Right lobe of liver (tissue), 6 donors: ENCODE measurements around the gene PDE6B. TPM values are rescaled to one million over a fixed set of nuclear protein-coding genes. Genes with fewer than 3 reads are reported as not detected.

Source experiments
- ATAC-seq, 4 donors: fragments of 200-7000 bp; cut with Tn5 transposase; one replicate each; pipeline ENCODE4 v1.9.1; 2020; ENCODE audit warnings: mild to moderate bottlenecking in 4 of 4, moderate library complexity in 4 of 4
- DNase-seq, 3 donors: peaks; one replicate each; pipeline ENCODE4 v3.0.0-alpha.2; 2020
- H3K27ac ChIP-seq, 3 donors: fragments of 200-600 bp; one replicate each; pipeline ENCODE4 v1.8.0; 2022
- H3K27me3 ChIP-seq, 2 donors: fragments of 200-600 bp; one replicate each; pipeline ENCODE4 v1.8.0; 2022
- H3K36me3 ChIP-seq, 4 donors: fragments of 200-600 bp; sonication (generic) in 1 of 4; one replicate each; pipeline versions ENCODE4 v1.5.1 to v1.8.0; 2017 to 2022; ENCODE audit warnings: control low read depth in 1 of 4
- H3K4me1 ChIP-seq, 4 donors: fragments of 200-600 bp; sonication (generic) in 1 of 4; one replicate each; pipeline versions ENCODE4 v1.5.1 to v1.8.0; 2017 to 2022; ENCODE audit warnings: control low read depth in 1 of 4
- H3K4me3 ChIP-seq, 3 donors: fragments of 200-600 bp; one replicate each; pipeline ENCODE4 v1.8.0; 2022
- H3K9me3 ChIP-seq, 4 donors: fragments of 200-600 bp; sonication (generic) in 1 of 4; one replicate each; pipeline versions ENCODE4 v1.5.1 to v1.8.0; 2017 to 2022; ENCODE audit warnings: control low read depth in 1 of 4
- CTCF ChIP-seq, 4 donors: fragments of 200-600 bp in 3 of 4; fragments of 450-650 bp in 1 of 4; IDR thresholded peaks; one replicate each; pipeline versions ENCODE4 v1.5.1 to v1.8.0; 2016 to 2022; ENCODE audit warnings: antibody characterized with exemption in 4 of 4, mild to moderate bottlenecking in 2 of 4
- POLR2A ChIP-seq: fragments of 450-650 bp; IDR thresholded peaks from one replicate; pipeline ENCODE4 v1.6.1; 2017; ENCODE audit warnings: antibody characterized with exemption, mild to moderate bottlenecking
- WGBS: methylation state at CpG from one replicate; pipeline ENCODE4 v1.1.6; 2018; ENCODE audit warnings: low coverage, low lambda C conversion rate; ENCODE audit not compliant: insufficient coverage; ENCODE audit errors: missing lambda C conversion rate; 5-methylcytosine and 5-hydroxymethylcytosine counted together
- intact Hi-C, 2 donors: fragments of 100-400 bp; cut with DNase I; formaldehyde crosslinking; loops; one replicate each; pipeline versions ENCODE4 v1.11.2 to v1.14.1; 2022
- total RNA-seq, 6 experiments: library from RNA; depleted of rRNA in 2 of 6; stranded (reverse); fragments of >200 nt in 2 of 6; fragmentation: NEBNext Ultra II Directional in 3 of 6; extraction: Animal tissue kit (Norgen Biotek cat#: 25700) in 3 of 6; gene quantifications; one replicate each; pipeline versions ENCODE4 v1.1.0 to v1.2.4, GENCODE V29; 2016 to 2023
- donor health status: DM: no; HTN: yes; CAD: no.
- donor health status: DM: no; HTN: no; CAD: no.
- donor health status: DM: no; HTN: no; CAD: no.
- donor health status: DM: no; HTN: yes; CAD: no.
- donor health status: DM: no; HTN: yes; CAD: no.

Gene PDE6B
- total RNA-seq, 6 experiments from 2014 or later: 0.24 to 1.9 (median 0.76) TPM; not detected in 1

- Histone ChIP-seq H3K4me1 (no peaks in the 10 kb centered on the region), H3K9me3 (no peaks in the 10 kb centered on the region), H3K36me3 (no peaks in the 10 kb centered on the region), H3K27ac (no peak overlapping the region), H3K4me3 (no peak overlapping the region), H3K27me3 (no peaks in the 10 kb centered on the region)
- TF ChIP-seq POLR2A (no peak), CTCF (IDR thresholded peaks at IDR 0.05) (no peak)
- intact Hi-C loops: no loop called here
- WGBS: 67% methylated on average over 13 of the region's 17 CpGs
- DNase-seq (no peak), ATAC-seq (no peak)
These were observed 19.5 kb upstream of the PDE6B start for GRCh38 chr4:605702-606425.

GRCh38 chr4:608236-608635 is 17.1 kb upstream of the PDE6B start:
- no peaks in the 10 kb centered on the region for H3K4me1 ChIP-seq
- H3K4me3 ChIP-seq: no peak overlapping the region
- no peaks in the 10 kb centered on the region for H3K36me3 ChIP-seq
- ATAC-seq (no peak), DNase-seq (no peak)
- no peak overlapping the region for H3K27ac ChIP-seq
- no peaks in the 10 kb centered on the region for H3K27me3 ChIP-seq
- intact Hi-C loops: no loop called here
- TF ChIP-seq POLR2A: no peak
- no peak for TF ChIP-seq CTCF (IDR thresholded peaks at IDR 0.05)
- no peaks in the 10 kb centered on the region for H3K9me3 ChIP-seq
- WGBS: 19% methylated on average over 6 of the region's 7 CpGs

DNA sequence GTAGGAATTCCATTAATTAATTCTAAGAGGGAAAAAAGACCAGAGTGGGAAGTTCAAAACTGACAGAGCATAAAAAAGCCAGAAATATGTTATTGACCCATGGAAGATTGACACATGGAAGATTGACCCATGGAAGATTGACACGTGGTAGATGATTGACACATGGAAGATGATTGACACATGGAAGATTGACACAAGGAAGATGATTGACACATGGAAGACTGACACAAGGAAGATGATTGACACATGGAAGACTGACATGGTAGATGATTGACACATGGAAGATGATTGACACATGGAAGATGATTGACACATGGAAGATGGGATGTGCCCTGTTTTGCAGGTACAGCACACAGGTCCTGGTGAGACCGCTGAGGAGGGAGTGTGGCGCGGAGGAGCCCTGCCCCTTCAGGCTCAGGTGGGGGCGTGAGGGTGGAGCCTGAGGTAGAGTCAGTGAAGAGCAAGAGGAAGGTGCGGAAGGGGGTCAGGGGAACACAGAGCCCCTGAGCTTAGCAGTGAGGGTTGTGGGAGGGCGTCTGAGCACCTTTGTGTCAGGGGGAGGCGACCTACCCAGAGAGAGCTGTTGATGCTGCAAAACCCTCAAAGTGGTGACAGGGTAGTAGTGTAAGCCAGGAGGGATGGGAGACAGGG is 15.8 kb upstream of the PDE6B start:
- ATAC-seq: peak in 1 of 4 donors; percentile 20
- Histone ChIP-seq H3K36me3 (no peaks in the 10 kb centered on the region), H3K9me3 (no peaks in the 10 kb centered on the region), H3K4me3 (no peak overlapping the region), H3K27me3 (no peaks in the 10 kb centered on the region), H3K27ac (no peak overlapping the region), H3K4me1 (no peaks in the 10 kb centered on the region)
- 69% methylated on average over 8 of the region's 8 CpGs for WGBS
- DNase-seq: peak in 1 of 3 donors; percentile 22
- intact Hi-C loops: no loop called here
- no peak for TF ChIP-seq POLR2A
- no peak for TF ChIP-seq CTCF (IDR thresholded peaks at IDR 0.05)

GRCh38 chr4:610411-611261 is 14.7 kb upstream of the PDE6B start:
- DNase-seq: peak in 1 of 3 donors; percentile 50
- Histone ChIP-seq H3K9me3 (no peaks in the 10 kb centered on the region), H3K36me3 (no peaks in the 10 kb centered on the region), H3K27ac (no peak overlapping the region), H3K27me3 (no peaks in the 10 kb centered on the region), H3K4me1 (no peaks in the 10 kb centered on the region), H3K4me3 (no peak overlapping the region)
- intact Hi-C loops: no loop called here
- WGBS: 37% methylated on average over 5 of the region's 10 CpGs
- ATAC-seq: peak; percentile 13 to 45 (median 34)
- TF ChIP-seq CTCF (IDR thresholded peaks at IDR 0.05) (no peak), POLR2A (no peak)
